Neural cell (in vitro differentiated cells): ENCODE measurements around the gene PTOV1.

Experiments used
- EZH2 ChIP-seq: fragments of 200-600, 300-800 bp; shearing (Covaris generic), sonication (generic); IDR thresholded peaks from 2 replicates; pipeline ENCODE4 v1.6.1; 2014; ENCODE audit warnings: antibody characterized with exemption, low read length, borderline replicate concordance, mild to moderate bottlenecking; ENCODE audit not compliant: insufficient read depth, poor library complexity, severe bottlenecking
- POLR2AphosphoS5 ChIP-seq: IDR thresholded peaks from 2 replicates; pipeline ENCODE4 v1.6.1; 2012
- SMC3 ChIP-seq: fragments of 450-650 bp; conservative IDR thresholded peaks from 2 replicates; pipeline ENCODE4 v1.6.1; 2014; ENCODE audit warnings: antibody characterized with exemption, mild to moderate bottlenecking, moderate library complexity; ENCODE audit not compliant: poor library complexity
- TAF1 ChIP-seq: IDR thresholded peaks from 2 replicates; pipeline ENCODE4 v1.6.1; 2012; ENCODE audit warnings: low read depth
- TF ChIP-seq, protein P1 (sequence below): fragments of 450-650 bp; IDR thresholded peaks from 2 replicates; pipeline ENCODE4 v1.5.1; 2014; ENCODE audit warnings: antibody characterized with exemption, mild to moderate bottlenecking, moderate library complexity; ENCODE audit not compliant: poor library complexity, severe bottlenecking
- TF ChIP-seq, protein P2 (sequence below): IDR thresholded peaks from 2 replicates; pipeline ENCODE4 v1.6.1; 2012; ENCODE audit warnings: borderline replicate concordance

DNA sequence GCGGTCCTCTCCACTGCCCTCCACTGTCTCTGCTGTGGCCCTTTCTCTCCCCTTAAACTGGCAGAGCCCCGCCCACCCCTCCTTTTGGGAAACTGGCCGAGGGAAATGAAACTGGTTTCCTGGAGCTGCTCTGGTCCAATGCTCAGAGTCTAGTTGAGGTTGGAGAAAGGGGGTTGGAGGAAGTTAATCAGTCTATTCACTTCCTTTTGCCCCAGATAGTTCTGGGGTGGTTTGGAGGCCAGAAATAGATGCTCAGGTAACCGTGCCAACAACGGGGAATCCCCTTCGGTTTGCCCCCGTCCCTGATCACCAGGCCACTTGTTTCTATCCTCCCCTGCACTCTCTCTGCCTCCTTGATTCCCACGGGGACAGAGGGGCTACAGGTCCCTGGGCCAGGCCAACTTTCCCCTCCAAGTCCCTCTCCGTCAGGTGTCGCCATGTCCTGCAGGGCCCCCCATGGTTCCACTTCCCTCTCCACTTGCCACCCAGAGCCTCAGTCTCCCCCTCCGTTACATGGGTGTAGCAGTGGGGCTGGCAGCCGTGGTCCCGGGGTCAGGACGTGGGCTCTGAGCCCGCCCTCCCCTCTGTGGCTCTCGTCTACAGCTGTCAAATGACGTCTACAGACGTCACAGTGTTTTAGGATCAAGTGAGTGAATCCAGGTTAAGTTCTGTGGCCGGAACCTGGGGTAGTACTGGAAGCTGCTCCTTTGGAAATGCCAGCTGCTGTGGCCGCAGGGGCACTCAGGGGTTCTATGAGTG is 46.1 kb downstream of the PTOV1 start, which contains the start of gene IL4I1:
- TF ChIP-seq, protein P1, sequence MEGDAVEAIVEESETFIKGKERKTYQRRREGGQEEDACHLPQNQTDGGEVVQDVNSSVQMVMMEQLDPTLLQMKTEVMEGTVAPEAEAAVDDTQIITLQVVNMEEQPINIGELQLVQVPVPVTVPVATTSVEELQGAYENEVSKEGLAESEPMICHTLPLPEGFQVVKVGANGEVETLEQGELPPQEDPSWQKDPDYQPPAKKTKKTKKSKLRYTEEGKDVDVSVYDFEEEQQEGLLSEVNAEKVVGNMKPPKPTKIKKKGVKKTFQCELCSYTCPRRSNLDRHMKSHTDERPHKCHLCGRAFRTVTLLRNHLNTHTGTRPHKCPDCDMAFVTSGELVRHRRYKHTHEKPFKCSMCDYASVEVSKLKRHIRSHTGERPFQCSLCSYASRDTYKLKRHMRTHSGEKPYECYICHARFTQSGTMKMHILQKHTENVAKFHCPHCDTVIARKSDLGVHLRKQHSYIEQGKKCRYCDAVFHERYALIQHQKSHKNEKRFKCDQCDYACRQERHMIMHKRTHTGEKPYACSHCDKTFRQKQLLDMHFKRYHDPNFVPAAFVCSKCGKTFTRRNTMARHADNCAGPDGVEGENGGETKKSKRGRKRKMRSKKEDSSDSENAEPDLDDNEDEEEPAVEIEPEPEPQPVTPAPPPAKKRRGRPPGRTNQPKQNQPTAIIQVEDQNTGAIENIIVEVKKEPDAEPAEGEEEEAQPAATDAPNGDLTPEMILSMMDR: no peak
- TF ChIP-seq SMC3 (no peak), POLR2AphosphoS5 (no peak), EZH2 (no peak), TAF1 (no peak)
- TF ChIP-seq, protein P2, sequence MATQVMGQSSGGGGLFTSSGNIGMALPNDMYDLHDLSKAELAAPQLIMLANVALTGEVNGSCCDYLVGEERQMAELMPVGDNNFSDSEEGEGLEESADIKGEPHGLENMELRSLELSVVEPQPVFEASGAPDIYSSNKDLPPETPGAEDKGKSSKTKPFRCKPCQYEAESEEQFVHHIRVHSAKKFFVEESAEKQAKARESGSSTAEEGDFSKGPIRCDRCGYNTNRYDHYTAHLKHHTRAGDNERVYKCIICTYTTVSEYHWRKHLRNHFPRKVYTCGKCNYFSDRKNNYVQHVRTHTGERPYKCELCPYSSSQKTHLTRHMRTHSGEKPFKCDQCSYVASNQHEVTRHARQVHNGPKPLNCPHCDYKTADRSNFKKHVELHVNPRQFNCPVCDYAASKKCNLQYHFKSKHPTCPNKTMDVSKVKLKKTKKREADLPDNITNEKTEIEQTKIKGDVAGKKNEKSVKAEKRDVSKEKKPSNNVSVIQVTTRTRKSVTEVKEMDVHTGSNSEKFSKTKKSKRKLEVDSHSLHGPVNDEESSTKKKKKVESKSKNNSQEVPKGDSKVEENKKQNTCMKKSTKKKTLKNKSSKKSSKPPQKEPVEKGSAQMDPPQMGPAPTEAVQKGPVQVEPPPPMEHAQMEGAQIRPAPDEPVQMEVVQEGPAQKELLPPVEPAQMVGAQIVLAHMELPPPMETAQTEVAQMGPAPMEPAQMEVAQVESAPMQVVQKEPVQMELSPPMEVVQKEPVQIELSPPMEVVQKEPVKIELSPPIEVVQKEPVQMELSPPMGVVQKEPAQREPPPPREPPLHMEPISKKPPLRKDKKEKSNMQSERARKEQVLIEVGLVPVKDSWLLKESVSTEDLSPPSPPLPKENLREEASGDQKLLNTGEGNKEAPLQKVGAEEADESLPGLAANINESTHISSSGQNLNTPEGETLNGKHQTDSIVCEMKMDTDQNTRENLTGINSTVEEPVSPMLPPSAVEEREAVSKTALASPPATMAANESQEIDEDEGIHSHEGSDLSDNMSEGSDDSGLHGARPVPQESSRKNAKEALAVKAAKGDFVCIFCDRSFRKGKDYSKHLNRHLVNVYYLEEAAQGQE: no peak
